D721Med (cell line): ENCODE results near the gene ACSM6.

Experiments used
- DNase-seq: peaks from one replicate; pipeline ENCODE4 v3.0.0; 2011; ENCODE audit warnings: low spot score; ENCODE audit not compliant: insufficient read length
- FAIRE-seq: peaks from 2 replicates; lab custom pipeline; 2011; peaks lifted over from hg19 to GRCh38; lab: Jason Lieb, UNC
- CTCF ChIP-seq: IDR thresholded peaks from 2 replicates; pipeline ENCODE4 v1.5.1; 2012; ENCODE audit warnings: mild to moderate bottlenecking, control low read depth; ENCODE audit not compliant: insufficient read depth; ENCODE audit errors: missing control alignments

Gene ACSM6

GRCh38 chr10:95247200-95247880, 53.3 kb downstream of the ACSM6 start:
- TF ChIP-seq CTCF, result no peak
- FAIRE-seq, result no peak
- DNase-seq, result no peak

GRCh38 chr10:95247881-95248583, 54.0 kb downstream of the ACSM6 start:
- FAIRE-seq, result no peak

GRCh38 chr10:95248989-95249388, 55.0 kb downstream of the ACSM6 start:
- no peak for FAIRE-seq
- no peak for DNase-seq

More at GRCh38 chr10:95247881-95248583, 54.0 kb downstream of the ACSM6 start:
- no peak for DNase-seq
- TF ChIP-seq CTCF, result no peak

GRCh38 chr10:95249467-95249866, 55.4 kb downstream of the ACSM6 start:
- DNase-seq (no peak), FAIRE-seq (no peak)
- no peak for TF ChIP-seq CTCF

More at GRCh38 chr10:95248989-95249388, 55.0 kb downstream of the ACSM6 start:
- TF ChIP-seq CTCF, result no peak

- no peak for TF ChIP-seq CTCF
- DNase-seq (no peak), FAIRE-seq (no peak)
These were observed 56.8 kb downstream of the ACSM6 start for GRCh38 chr10:95250856-95251255.

GRCh38 chr10:95253007-95253406, 59.0 kb downstream of the ACSM6 start:
- no peak for TF ChIP-seq CTCF
- no peak for DNase-seq
- no peak for FAIRE-seq

- TF ChIP-seq CTCF, result no peak
- FAIRE-seq (no peak), DNase-seq (no peak)
These were observed 59.6 kb downstream of the ACSM6 start for GRCh38 chr10:95253686-95254085.
